DOHH2 (cell line): ENCODE results near the gene SUSD1.

Experiments used
- EZH2phosphoT487 ChIP-seq: fragments of 200-600 bp; sonication (generic); IDR thresholded peaks from 2 replicates; pipeline ENCODE4 v1.6.1; 2017; ENCODE audit warnings: borderline replicate concordance, mild to moderate bottlenecking, antibody characterized with exemption, low read length, moderate library complexity, mixed read lengths
- TF ChIP-seq, protein P1 (sequence below): fragments of 200-600 bp; sonication (generic); IDR thresholded peaks from one replicate; pipeline ENCODE4 v1.5.1; 2014; ENCODE audit warnings: antibody characterized with exemption, mild to moderate bottlenecking, low read depth, low read length; ENCODE audit not compliant: poor library complexity, severe bottlenecking

DNA sequence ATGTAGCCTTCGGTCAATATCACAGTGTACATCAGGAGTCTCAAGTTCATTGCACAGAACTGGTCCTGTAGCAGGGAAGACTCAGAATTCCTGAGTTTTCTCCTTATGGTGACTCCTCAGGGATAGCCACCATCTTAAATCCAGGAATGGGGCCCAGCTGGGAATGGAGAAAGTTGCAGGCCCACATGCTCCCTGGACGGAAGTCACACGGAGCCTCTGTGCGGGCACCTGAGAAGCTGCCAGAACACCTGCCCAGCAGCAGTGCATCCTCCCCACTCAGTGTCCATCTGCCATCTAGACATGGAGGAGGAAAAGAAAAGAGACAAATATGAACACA is 133.9 kb downstream of the SUSD1 start:
- TF ChIP-seq, protein P1, sequence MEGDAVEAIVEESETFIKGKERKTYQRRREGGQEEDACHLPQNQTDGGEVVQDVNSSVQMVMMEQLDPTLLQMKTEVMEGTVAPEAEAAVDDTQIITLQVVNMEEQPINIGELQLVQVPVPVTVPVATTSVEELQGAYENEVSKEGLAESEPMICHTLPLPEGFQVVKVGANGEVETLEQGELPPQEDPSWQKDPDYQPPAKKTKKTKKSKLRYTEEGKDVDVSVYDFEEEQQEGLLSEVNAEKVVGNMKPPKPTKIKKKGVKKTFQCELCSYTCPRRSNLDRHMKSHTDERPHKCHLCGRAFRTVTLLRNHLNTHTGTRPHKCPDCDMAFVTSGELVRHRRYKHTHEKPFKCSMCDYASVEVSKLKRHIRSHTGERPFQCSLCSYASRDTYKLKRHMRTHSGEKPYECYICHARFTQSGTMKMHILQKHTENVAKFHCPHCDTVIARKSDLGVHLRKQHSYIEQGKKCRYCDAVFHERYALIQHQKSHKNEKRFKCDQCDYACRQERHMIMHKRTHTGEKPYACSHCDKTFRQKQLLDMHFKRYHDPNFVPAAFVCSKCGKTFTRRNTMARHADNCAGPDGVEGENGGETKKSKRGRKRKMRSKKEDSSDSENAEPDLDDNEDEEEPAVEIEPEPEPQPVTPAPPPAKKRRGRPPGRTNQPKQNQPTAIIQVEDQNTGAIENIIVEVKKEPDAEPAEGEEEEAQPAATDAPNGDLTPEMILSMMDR, result no peak
- TF ChIP-seq EZH2phosphoT487, result no peak
